GM13977 (cell line): ENCODE results near the gene EIF3A.
"Not testable (repeated sequence)": the region's sequence is repeated elsewhere in the genome, so short reads cannot be mapped to it uniquely, and the experiment has no call there.

Experiments
- DNase-seq: peaks from one replicate; pipeline ENCODE4 v3.0.0; 2012; ENCODE audit warnings: low spot score
- CTCF ChIP-seq: IDR thresholded peaks from 2 replicates; pipeline ENCODE4 v1.5.1; 2012; ENCODE audit warnings: mild to moderate bottlenecking, control low read depth; ENCODE audit not compliant: insufficient read depth; ENCODE audit errors: extremely low read depth, missing control alignments
- in situ Hi-C: fragments of 300-500 bp; cut with MboI; formaldehyde crosslinking; loops from one replicate; pipeline ENCODE4 v1.12.0; 2022; ENCODE audit warnings: low sequenced_read_pairs, low pct_unique_long_range_greater_than_20kb, mixed read lengths, inconsistent platforms; ENCODE audit not compliant: unreplicated experiment

EIF3A gene

GRCh38 chr10:119098576-119098975, 18.0 kb upstream of the EIF3A start:
- DNase-seq, result no peak
- TF ChIP-seq CTCF, result no peak
- in situ Hi-C loops, result no loop called here

GRCh38 chr10:119096641-119097415, 16.2 kb upstream of the EIF3A start:
- DNase-seq, in situ Hi-C loops: not testable (repeated sequence)

GRCh38 chr10:119095640-119096039, 15.0 kb upstream of the EIF3A start:
- no peak for TF ChIP-seq CTCF
- no peak for DNase-seq
- in situ Hi-C loops, result no loop called here

GRCh38 chr10:119090968-119091367, 10.4 kb upstream of the EIF3A start:
- DNase-seq, result no peak

GRCh38 chr10:119090026-119090795, 9.6 kb upstream of the EIF3A start:
- in situ Hi-C loops, result no loop called here
- no peak for DNase-seq
- TF ChIP-seq CTCF, result no peak

More at GRCh38 chr10:119090968-119091367, 10.4 kb upstream of the EIF3A start:
- in situ Hi-C loops, result no loop called here
- TF ChIP-seq CTCF, result no peak

GRCh38 chr10:119087271-119087882, 6.8 kb upstream of the EIF3A start:
- TF ChIP-seq CTCF, result no peak
- in situ Hi-C loops, result no loop called here
- DNase-seq, result no peak

GRCh38 chr10:119084896-119085295, 4.3 kb upstream of the EIF3A start:
- no peak for TF ChIP-seq CTCF
- in situ Hi-C loops, result no loop called here
- no peak for DNase-seq
